AG09319 (cell line): ENCODE measurements around the gene HIPK2.
A peak's percentile ranks its signal among the peaks of the same experiment; 100 is the strongest.

Experiments
- DNase-seq: peaks from one replicate; pipeline ENCODE4 v3.0.0-alpha.2; 2010; ENCODE audit warnings: low read depth; ENCODE audit errors: extremely low read depth
- CTCF ChIP-seq: IDR thresholded peaks from 2 replicates; pipeline ENCODE4 v1.5.1; 2011; ENCODE audit warnings: low read depth, mild to moderate bottlenecking, inconsistent platforms, low read length, moderate library complexity

The HIPK2 gene

DNA sequence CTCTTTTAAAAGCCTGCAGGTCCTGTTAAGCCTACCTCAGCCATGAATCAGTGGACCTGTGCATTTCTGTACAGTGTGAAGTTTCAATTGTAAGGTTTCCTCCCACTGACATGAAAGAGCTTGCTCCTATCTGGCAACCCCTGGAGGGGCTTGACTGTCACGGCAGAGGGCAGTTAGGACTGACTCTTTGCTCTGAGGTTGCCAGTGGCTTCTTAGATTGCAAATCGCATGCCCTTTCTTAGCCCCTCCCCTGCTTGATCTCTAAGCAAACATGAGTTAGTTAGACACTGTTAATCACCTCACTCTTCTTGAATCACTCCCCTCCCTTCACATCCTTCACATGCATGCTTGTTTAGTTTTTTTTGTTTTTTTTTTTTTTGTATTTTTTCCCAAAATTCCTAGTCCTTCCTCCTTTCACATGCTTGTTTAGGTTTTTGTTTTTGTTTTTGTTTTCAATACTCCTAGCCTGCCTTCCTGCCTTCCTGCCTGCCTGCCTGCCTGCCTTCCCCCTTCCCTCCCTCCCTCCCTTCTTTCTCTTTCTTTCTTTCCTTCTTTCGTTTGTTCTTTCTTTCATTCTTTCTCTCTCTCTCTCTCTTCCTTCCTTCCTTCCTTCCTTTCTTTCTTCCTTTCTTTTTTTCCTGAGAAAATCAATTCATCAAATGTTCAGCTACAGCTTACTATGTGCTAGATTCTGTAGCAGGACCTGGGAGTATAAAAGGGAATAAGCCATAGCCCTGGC is 6.0 kb upstream of the HIPK2 start:
- DNase-seq = no peak

DNA sequence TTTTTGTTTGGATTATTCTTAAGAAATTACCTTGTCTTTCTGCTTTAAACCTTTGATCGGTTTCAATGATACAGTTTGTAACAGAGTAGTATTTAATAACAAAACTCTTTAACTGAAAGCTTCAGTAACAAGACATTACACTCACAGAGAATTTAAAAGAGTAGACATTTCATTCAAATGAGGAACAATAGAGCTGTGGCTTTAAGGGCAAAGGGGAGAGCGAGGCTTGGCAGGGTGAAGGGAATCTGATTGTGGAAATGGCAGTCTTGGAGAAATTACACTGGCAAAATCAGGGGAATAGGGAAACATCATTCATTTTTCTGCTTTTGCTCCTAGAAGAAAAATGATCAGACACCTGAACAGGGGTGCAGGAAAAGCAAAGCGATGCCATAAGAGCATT is 5.1 kb upstream of the HIPK2 start:
- no peak for DNase-seq
- no peak for TF ChIP-seq CTCF

More for the DNA sequence above, 6.0 kb upstream of the HIPK2 start:
- TF ChIP-seq CTCF = no peak

GRCh38 chr7:139777133-139777891 is 486 bp downstream of the HIPK2 start:
- no peak for TF ChIP-seq CTCF
- DNase-seq = no peak

DNA sequence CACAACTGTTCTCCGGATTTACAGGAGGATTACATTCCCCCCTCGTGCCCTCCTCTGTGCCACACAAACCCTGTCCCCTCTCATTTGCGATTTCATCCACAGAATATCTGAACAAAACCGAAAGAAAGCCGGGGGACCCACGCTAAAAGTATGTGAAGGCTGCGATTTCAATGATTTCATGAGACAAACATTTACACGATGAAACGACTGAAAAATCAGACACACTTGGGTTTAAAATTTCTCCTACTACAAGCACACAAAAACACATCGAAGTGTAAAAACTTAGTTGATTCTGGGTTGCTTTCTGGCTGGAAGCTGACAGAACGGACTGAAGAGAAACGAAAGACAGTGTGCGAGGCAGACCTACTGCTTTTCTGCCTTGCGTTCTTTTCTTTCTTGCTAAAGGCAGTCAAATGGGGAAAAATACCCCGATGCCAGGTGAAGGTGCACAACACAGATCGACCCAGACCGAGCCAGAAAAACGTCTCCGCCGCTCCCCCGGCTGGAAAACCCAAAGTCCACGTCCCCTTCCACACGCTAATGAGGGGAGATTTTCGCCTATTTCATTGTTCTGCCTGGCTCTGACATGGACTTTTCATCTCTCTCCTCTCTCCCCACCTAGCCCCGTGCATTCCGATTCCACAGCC is 1.2 kb downstream of the HIPK2 start:
- no peak for DNase-seq
- TF ChIP-seq CTCF = no peak

DNA sequence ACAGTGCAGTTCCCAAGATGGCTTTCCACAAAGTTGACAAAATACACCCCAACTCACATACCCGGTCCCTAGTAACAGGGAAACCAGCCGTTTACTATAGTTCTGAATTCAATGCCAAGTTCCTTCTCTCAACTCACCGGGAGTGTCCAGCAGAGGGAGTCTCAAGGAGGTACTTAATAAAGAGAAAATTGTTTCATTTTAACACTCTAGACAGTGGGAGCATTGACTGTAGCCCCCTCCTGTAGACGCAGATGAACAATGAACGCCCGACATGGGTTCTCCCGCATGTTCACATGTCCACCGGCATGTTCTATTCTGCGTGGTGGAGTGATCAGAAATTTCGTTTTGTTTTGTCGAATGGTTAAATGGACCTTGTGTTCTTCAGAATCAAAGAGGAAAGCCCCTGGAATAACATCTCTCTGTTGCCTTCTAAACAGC is 1.9 kb downstream of the HIPK2 start:
- TF ChIP-seq CTCF = peak; percentile 81
- peak; percentile 35 for DNase-seq

- peak; percentile 32 for DNase-seq
- no peak for TF ChIP-seq CTCF
These were observed 3.4 kb downstream of the HIPK2 start for GRCh38 chr7:139774376-139774775.

- no peak for TF ChIP-seq CTCF
- no peak for DNase-seq
These were observed 4.4 kb downstream of the HIPK2 start for GRCh38 chr7:139773371-139773770.
